Measurements from ENCODE around the gene MTMR11. TPM values are rescaled to one million over a fixed set of nuclear protein-coding genes. Genes with fewer than 3 reads are reported as not detected.

MTMR11 gene
- total and polyA plus RNA-seq, 9 of the 15 experiments (the other 6 are each of a cell fraction or from before 2014, with no cell fraction given): 0.09 to 1.6 (median 0.51) TPM

GRCh38 chr1:149914545-149914944 is 22.1 kb downstream of the MTMR11 start:
- H3K9me3 ChIP-seq (replicated peaks; ENCODE audit: control insufficient read depth, insufficient read depth, low read depth, low read length): no peaks in the 10 kb centered on the region
- ATAC-seq: no peak
- no peaks in the 10 kb centered on the region for H3K27me3 ChIP-seq (ENCODE audit: control insufficient read depth in 2 of 2, insufficient read depth in 2 of 2, low read length in 2 of 2)
- no peaks in the 10 kb centered on the region for H3K36me3 ChIP-seq (ENCODE audit: control insufficient read depth, insufficient read depth, low read length)
- intact Hi-C loops (cut with micrococcal nuclease) (no loop called here), in situ Hi-C loops (cut with MboI) (no loop called here)
- no peak for TF ChIP-seq NKRF (IDR thresholded peaks at IDR 0.05; ENCODE audit: borderline replicate concordance)
- no peak for TF ChIP-seq TEAD1 (CRISPR knock-in tag; IDR thresholded peaks at IDR 0.05)
- TF ChIP-seq ZNF146 (CRISPR knock-in tag; IDR thresholded peaks at IDR 0.05; ENCODE audit: unreplicated experiment): no peak
- TF ChIP-seq NFIX (CRISPR knock-in tag; IDR thresholded peaks at IDR 0.05; ENCODE audit: low read depth): no peak
- TF ChIP-seq SMC3 (conservative IDR thresholded peaks at IDR 0.05; ENCODE audit: insufficient read depth, low read depth, low read length): no peak
- no peak for TF ChIP-seq ZNF140 (CRISPR knock-in tag; IDR thresholded peaks at IDR 0.05)
- no peak for TF ChIP-seq ZKSCAN8 (CRISPR knock-in tag; IDR thresholded peaks at IDR 0.05)
- TF ChIP-seq ZNF277 (CRISPR knock-in tag; IDR thresholded peaks at IDR 0.05; ENCODE audit: borderline replicate concordance): no peak
- TF ChIP-seq ZKSCAN3 (CRISPR knock-in tag; IDR thresholded peaks at IDR 0.05): no peak
- 0 out of 2 replicates have a peak, but pooled peaks have one; percentile 13 for TF ChIP-seq ELF1 (tag; IDR thresholded peaks at IDR 0.05)
- TF ChIP-seq POLR2AphosphoS5 (IDR thresholded peaks at IDR 0.05; ENCODE audit: control insufficient read depth, insufficient read depth, low read depth, low read length): no peak
- TF ChIP-seq TRIM25 (IDR thresholded peaks at IDR 0.05; ENCODE audit: borderline replicate concordance): no peak
- no peak for TF ChIP-seq FOXK2 (conservative IDR thresholded peaks at IDR 0.05 in 1 of 2, IDR thresholded peaks at IDR 0.05 in 1 of 2; ENCODE audit: low read depth in 2 of 2)
- TF ChIP-seq SPI1 (IDR thresholded peaks at IDR 0.05; ENCODE audit: borderline replicate concordance, low read depth, low read length): peak; percentile 76
- DNase-seq (ENCODE audit: extremely low read depth in 1 of 4, low spot score in 3 of 4): no peak
- H4K20me1 ChIP-seq (replicated peaks; ENCODE audit: control insufficient read depth, insufficient read depth, low read length): no peaks in the 10 kb centered on the region
- H3K4me2 ChIP-seq (ENCODE audit: insufficient read depth, low read length): no peak overlapping the region
- no peaks in the 10 kb centered on the region for H3K79me2 ChIP-seq (ENCODE audit: control insufficient read depth, insufficient read depth, low read length)
- FAIRE-seq: no peak
- POLR2A ChIA-PET: interaction anchor here (1.1 to 3.3 kb wide), 2 partner anchors 9 to 27 kb away, joined by 5 to 31 read pairs; a partner anchor contains a TSS
- H3K4me3 ChIP-seq: no peak overlapping the region
- CTCF ChIA-PET (ENCODE audit: low intra/inter-chr PET ratio): no interaction called here
- H3K27ac ChIP-seq (ENCODE audit: extremely low read depth, low read depth, low read length): no peak overlapping the region
- 7% methylated on average over 1 of the region's 1 CpG for WGBS (ENCODE audit: insufficient coverage, low coverage, missing lambda C conversion rate)
- BruUV-seq (replicated peaks): no TSS peak
- H3K9ac ChIP-seq (ENCODE audit: insufficient read depth in 1 of 2, low read depth in 2 of 2, low read length in 2 of 2): no peak overlapping the region
- peaks cover 15 to 26% of the 10 kb centered on the region in 2 experiments for H3K4me1 ChIP-seq (replicated peaks in 1 of 2; ENCODE audit: control insufficient read depth in 2 of 2, insufficient read depth in 2 of 2, low read length in 2 of 2)
- H2AFZ ChIP-seq (ENCODE audit: low read depth, low read length): peak overlapping the region; percentile 66
- no peaks in the 10 kb centered on the region for H3K9me1 ChIP-seq (ENCODE audit: control insufficient read depth, insufficient read depth, low read length)

Measured in K562 (cell line).